Endothelial cell (in vitro differentiated cells): ENCODE data around the gene MED9. TPM values are rescaled to one million over a fixed set of nuclear protein-coding genes. Genes with fewer than 3 reads are reported as not detected.

ENCODE experiments used
- DNase-seq: peaks from one replicate; pipeline ENCODE4 v3.0.0; 2021; ENCODE audit warnings: low spot score
- H3K27ac Mint-ChIP-seq: one replicate; pipeline ENCODE4 v1.8.0; 2021; ENCODE audit warnings: mixed read lengths, inconsistent platforms; ENCODE audit not compliant: unreplicated experiment
- H3K27me3 Mint-ChIP-seq: one replicate; pipeline ENCODE4 v1.8.0; 2021; ENCODE audit warnings: mild to moderate bottlenecking, moderate library complexity, mixed read lengths, inconsistent platforms; ENCODE audit not compliant: unreplicated experiment
- H3K36me3 Mint-ChIP-seq: one replicate; pipeline ENCODE4 v1.8.0; 2021; ENCODE audit warnings: mild to moderate bottlenecking, low read depth, mixed read lengths, inconsistent platforms; ENCODE audit not compliant: unreplicated experiment
- H3K4me1 Mint-ChIP-seq: one replicate; pipeline ENCODE4 v1.8.0; 2021; ENCODE audit warnings: mild to moderate bottlenecking, mixed read lengths, inconsistent platforms; ENCODE audit not compliant: unreplicated experiment
- H3K4me3 Mint-ChIP-seq: one replicate; pipeline ENCODE4 v1.8.0; 2021; ENCODE audit warnings: mild to moderate bottlenecking, mixed read lengths, inconsistent platforms; ENCODE audit not compliant: unreplicated experiment
- H3K9me3 Mint-ChIP-seq: one replicate; pipeline ENCODE4 v1.8.0; 2021; ENCODE audit warnings: mixed read lengths, inconsistent platforms; ENCODE audit not compliant: unreplicated experiment
- total RNA-seq: library from RNA; stranded (reverse); fragmentation: NEBNext Ultra II Directional; extraction: Animal tissue kit (Norgen Biotek cat#: 25700); gene quantifications from one replicate; pipeline ENCODE4 v1.2.1, GENCODE V29; 2021; ENCODE audit not compliant: unreplicated experiment
- TF ChIP-seq, protein P1 (sequence below): fragments of 200-600 bp; sonication (generic); IDR thresholded peaks from one replicate; pipeline ENCODE4 v1.5.0; 2021; ENCODE audit warnings: antibody characterized with exemption; ENCODE audit not compliant: unreplicated experiment

The MED9 gene
- total RNA-seq, 1 donor from 2014 or later, result 14.2 TPM

DNA sequence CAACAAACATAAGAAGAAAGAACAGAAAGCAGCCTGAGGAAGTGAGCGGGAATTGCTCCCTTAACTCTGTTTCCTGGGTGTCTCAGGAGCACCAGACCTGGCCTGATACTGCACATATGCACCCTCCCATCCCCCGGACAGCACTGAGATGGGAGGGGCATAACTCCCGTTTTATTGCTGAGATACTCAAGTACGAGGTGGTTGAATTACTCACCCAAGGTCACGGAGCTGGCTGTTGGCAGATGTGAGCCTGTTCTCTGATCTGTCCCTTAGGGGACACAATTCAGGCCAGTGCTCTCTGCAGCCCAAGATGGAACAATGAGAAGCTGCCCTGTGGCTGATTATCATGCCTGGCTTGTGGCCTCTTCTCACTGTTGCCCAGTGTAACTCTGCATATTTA, 9.1 kb upstream of the MED9 start:
- no peaks in the 10 kb centered on the region for H3K27me3 Mint-ChIP-seq
- TF ChIP-seq, protein P1, sequence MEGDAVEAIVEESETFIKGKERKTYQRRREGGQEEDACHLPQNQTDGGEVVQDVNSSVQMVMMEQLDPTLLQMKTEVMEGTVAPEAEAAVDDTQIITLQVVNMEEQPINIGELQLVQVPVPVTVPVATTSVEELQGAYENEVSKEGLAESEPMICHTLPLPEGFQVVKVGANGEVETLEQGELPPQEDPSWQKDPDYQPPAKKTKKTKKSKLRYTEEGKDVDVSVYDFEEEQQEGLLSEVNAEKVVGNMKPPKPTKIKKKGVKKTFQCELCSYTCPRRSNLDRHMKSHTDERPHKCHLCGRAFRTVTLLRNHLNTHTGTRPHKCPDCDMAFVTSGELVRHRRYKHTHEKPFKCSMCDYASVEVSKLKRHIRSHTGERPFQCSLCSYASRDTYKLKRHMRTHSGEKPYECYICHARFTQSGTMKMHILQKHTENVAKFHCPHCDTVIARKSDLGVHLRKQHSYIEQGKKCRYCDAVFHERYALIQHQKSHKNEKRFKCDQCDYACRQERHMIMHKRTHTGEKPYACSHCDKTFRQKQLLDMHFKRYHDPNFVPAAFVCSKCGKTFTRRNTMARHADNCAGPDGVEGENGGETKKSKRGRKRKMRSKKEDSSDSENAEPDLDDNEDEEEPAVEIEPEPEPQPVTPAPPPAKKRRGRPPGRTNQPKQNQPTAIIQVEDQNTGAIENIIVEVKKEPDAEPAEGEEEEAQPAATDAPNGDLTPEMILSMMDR, result no peak
- DNase-seq, result no peak
- no peak overlapping the region for H3K4me3 Mint-ChIP-seq
- H3K4me1 Mint-ChIP-seq, result peaks cover 5% of the 10 kb centered on the region
- H3K27ac Mint-ChIP-seq, result no peak overlapping the region
- H3K36me3 Mint-ChIP-seq, result no peaks in the 10 kb centered on the region
- no peaks in the 10 kb centered on the region for H3K9me3 Mint-ChIP-seq

DNA sequence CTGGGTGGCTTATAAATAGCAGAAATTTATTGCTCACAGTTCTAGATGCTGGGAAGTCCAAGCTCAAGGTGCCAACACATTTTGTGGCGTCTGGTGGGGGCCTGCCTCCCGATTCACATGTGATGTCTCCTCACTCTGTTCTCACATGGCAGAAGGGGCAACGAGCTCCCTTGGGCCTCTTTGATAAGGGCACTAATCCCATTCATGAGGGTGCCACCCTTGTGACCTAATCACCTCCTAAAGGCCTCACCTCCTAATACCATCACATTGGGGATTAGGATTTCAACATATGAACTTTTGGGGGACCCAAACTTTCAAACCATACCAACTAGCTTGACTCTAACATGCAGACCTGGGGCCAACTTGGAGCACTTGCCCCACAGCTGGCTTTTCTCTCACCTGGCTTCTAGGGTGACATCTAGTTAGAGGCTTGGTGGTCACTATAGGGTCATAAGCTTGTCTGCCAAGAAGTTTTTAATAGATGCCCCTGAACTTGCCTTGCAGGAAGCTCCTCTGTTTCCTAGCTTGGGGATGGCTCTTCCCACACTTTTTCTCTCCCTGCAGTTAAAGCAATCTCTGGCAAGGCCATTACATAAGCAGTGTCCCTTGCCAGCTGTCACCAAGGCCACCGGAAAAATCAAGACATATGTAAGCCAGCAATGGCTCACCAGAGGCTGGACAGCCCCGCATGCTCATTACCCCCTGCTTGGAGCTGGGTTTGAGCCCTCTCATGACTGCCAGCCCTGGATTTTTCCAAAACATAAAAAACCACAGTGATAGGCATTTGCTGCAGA, 8.4 kb upstream of the MED9 start:
- Mint-ChIP-seq H3K27me3 (no peaks in the 10 kb centered on the region), H3K9me3 (no peaks in the 10 kb centered on the region), H3K27ac (no peak overlapping the region), H3K4me1 (peaks cover 5% of the 10 kb centered on the region), H3K36me3 (no peaks in the 10 kb centered on the region), H3K4me3 (no peak overlapping the region)
- DNase-seq, result no peak
- TF ChIP-seq, protein P1, result no peak

DNA sequence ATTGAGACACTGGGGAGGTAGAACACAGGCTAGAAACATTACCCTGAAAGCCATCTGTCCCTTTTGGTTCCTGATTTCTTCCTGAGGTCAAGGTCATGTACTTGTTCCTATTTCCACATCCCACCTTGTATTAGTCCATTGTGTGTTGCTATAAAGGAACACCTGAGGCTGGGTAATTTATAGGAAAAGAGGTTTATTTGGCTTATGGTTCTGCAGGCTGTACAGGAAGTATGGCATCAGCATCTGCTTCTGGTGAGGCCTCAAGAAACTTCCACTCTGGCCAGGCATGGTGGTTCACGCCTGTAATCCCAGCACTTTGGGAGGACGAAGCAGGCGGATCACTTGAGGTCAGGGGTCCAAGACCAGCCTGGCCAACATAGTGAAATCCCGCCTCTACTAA, 7.4 kb upstream of the MED9 start:
- no peak overlapping the region for H3K27ac Mint-ChIP-seq
- no peak overlapping the region for H3K4me3 Mint-ChIP-seq
- H3K27me3 Mint-ChIP-seq, result no peaks in the 10 kb centered on the region
- H3K9me3 Mint-ChIP-seq, result no peaks in the 10 kb centered on the region
- H3K4me1 Mint-ChIP-seq, result peaks cover 5% of the 10 kb centered on the region
- TF ChIP-seq, protein P1, result no peak
- no peaks in the 10 kb centered on the region for H3K36me3 Mint-ChIP-seq
- no peak for DNase-seq

DNA sequence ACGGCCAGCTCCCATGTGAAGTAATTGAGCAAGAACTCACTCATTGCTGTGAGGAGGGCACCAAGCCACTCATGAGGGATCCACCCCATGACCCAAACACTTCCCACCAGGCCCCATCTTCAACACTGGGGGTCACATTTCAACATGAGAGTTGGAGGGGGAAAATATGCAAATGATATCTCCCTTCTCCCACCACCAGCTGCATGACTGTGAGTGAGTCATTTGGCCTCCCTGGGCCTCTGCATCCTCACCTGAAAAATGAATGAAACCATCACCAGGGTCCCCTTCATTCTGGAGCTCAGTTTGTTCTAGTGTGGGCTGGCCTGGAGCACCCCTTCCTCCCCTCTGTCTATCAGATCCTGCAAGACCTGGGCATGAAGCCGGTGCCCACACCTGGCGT, 6.8 kb upstream of the MED9 start:
- no peaks in the 10 kb centered on the region for H3K36me3 Mint-ChIP-seq
- H3K27ac Mint-ChIP-seq, result no peak overlapping the region
- H3K4me3 Mint-ChIP-seq, result no peak overlapping the region
- H3K4me1 Mint-ChIP-seq, result peaks cover 5% of the 10 kb centered on the region
- TF ChIP-seq, protein P1, result no peak
- no peaks in the 10 kb centered on the region for H3K27me3 Mint-ChIP-seq
- H3K9me3 Mint-ChIP-seq, result no peaks in the 10 kb centered on the region
- DNase-seq, result no peak

DNA sequence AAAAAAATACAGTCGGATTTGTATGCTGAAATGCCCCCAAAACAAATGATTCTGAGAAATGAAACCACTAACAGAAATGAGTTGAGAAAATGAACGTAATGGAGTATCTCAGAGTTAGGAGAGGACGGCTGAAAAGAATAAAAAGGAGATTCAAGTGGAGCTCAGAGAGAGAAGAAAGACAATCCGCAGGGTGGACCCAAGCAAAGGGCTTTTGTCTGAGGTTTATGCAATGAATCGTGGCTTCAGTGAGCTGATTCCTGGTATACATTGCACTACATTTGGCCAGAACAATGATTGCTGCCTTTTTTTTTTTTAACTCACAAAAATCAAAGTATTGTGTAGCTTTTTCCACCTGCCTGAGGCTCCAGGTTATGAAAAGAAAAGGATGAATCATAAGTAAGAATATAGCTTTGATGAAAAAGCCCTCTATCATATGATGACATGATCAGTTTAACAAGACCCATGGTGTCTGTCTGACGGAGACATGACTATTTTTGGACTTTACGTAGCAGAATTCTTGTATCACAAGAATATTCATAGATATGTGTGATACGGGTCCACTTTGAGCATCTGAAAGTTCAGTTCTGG, 4.4 kb upstream of the MED9 start:
- H3K4me3 Mint-ChIP-seq, result no peak overlapping the region
- H3K9me3 Mint-ChIP-seq, result no peaks in the 10 kb centered on the region
- H3K4me1 Mint-ChIP-seq, result peaks cover 4% of the 10 kb centered on the region
- no peaks in the 10 kb centered on the region for H3K36me3 Mint-ChIP-seq
- DNase-seq, result no peak
- TF ChIP-seq, protein P1, result no peak
- H3K27ac Mint-ChIP-seq, result no peak overlapping the region
- H3K27me3 Mint-ChIP-seq, result peaks cover 1% of the 10 kb centered on the region
